ENCODE measurements around the gene METTL13. TPM values are rescaled to one million over a fixed set of nuclear protein-coding genes. Genes with fewer than 3 reads are reported as not detected.

Gene METTL13
- total and polyA plus RNA-seq, 8 donors = 5.2 to 16.6 (median 9.9) TPM

DNA sequence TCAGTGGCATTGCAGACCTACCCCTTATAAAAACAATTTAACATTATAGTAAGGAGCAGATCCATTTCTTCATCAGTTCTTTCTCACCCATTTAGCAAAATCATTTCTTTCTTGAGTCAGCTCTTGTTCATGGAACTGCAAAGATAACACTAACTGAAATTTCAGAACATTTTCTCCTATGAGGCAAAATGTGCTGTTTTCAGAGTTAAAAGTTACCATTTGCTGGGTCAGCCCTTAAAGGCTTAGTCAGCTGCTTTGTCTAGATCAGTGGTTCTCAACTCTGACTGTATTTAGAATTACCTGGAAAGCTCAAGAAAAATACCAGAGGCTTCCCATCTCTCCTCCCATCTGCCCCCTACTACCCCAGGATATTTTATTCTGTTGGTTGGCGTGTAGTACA is 12.2 kb downstream of the METTL13 start:
- no peak for ATAC-seq
- H3K27ac ChIP-seq = no peak overlapping the region
- no peak for FAIRE-seq
- no peak for DNase-seq
- TF ChIP-seq, protein P1, sequence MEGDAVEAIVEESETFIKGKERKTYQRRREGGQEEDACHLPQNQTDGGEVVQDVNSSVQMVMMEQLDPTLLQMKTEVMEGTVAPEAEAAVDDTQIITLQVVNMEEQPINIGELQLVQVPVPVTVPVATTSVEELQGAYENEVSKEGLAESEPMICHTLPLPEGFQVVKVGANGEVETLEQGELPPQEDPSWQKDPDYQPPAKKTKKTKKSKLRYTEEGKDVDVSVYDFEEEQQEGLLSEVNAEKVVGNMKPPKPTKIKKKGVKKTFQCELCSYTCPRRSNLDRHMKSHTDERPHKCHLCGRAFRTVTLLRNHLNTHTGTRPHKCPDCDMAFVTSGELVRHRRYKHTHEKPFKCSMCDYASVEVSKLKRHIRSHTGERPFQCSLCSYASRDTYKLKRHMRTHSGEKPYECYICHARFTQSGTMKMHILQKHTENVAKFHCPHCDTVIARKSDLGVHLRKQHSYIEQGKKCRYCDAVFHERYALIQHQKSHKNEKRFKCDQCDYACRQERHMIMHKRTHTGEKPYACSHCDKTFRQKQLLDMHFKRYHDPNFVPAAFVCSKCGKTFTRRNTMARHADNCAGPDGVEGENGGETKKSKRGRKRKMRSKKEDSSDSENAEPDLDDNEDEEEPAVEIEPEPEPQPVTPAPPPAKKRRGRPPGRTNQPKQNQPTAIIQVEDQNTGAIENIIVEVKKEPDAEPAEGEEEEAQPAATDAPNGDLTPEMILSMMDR (IDR thresholded peaks at IDR 0.05) = no peak
- WGBS, 2 donors = 95 to 96% methylated on average over 1 of the region's 1 CpG
- H3K4me1 ChIP-seq = no peaks in the 10 kb centered on the region
- no peak overlapping the region for H3K4me3 ChIP-seq
- no peaks in the 10 kb centered on the region for H3K27me3 ChIP-seq
- intact Hi-C loops (cut with DNase I) = no loop called here
- H3K9me3 ChIP-seq = no peaks in the 10 kb centered on the region
- peaks cover 3 to 75% (median 5%) of the 10 kb centered on the region in 3 donors for H3K36me3 ChIP-seq

DNA sequence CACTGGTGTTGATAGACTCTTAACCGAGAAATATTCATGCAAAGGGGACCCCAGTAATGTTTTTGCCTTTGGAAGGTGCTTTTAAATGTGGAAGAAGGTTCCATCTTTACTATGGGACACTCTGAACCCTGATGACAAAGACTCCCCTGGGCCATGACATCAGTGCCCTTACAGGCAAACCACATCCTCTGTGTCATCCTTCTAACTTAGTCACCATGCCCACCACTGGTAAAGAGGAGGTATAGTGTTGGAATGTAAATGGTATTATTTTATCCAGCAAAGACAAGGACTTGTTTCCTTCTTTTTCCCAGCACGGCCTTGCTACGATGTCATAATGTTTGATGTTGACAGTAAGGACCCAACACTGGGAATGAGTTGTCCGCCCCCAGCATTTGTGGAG is 12.6 kb downstream of the METTL13 start:
- no peak overlapping the region for H3K27ac ChIP-seq
- no peak for FAIRE-seq
- WGBS, 2 donors = 89 to 94% methylated on average over 4 of the region's 4 CpGs
- no peak overlapping the region for H3K4me3 ChIP-seq
- H3K36me3 ChIP-seq = peaks cover 3 to 71% (median 5%) of the 10 kb centered on the region in 3 donors
- intact Hi-C loops (cut with DNase I) = no loop called here
- no peaks in the 10 kb centered on the region for H3K9me3 ChIP-seq
- no peaks in the 10 kb centered on the region for H3K27me3 ChIP-seq
- no peaks in the 10 kb centered on the region for H3K4me1 ChIP-seq
- ATAC-seq = no peak
- DNase-seq = no peak
- TF ChIP-seq, protein P1 (IDR thresholded peaks at IDR 0.05) = no peak

DNA sequence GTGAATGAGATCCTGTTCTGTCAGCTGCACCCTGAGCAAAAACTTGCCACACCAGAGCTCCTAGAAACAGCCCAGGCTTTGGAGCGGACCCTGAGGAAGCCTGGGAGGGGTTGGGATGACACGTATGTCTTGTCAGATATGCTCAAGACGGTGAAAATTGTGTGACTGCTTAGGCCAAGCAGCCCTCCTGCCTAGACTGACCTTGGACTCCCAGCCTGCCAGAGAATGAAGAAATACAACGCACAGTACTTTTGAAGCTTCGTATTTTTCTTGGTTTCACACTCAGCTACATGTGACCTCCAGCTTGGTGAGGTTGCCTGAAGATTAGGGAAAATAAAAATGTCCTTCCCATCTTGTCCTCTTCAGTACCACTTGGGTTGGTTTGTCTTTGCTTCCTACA is 15.1 kb downstream of the METTL13 start:
- intact Hi-C loops (cut with DNase I) = no loop called here
- Histone ChIP-seq H3K27me3 (no peaks in the 10 kb centered on the region), H3K4me1 (no peaks in the 10 kb centered on the region), H3K4me3 (no peak overlapping the region), H3K36me3 (peaks cover 3 to 56% (median 5%) of the 10 kb centered on the region in 3 donors), H3K9me3 (no peaks in the 10 kb centered on the region), H3K27ac (no peak overlapping the region)
- 76 to 77% methylated on average over 5 of the region's 5 CpGs for WGBS, 2 donors
- TF ChIP-seq, protein P1 (IDR thresholded peaks at IDR 0.05) = no peak
- ATAC-seq (no peak), DNase-seq (no peak), FAIRE-seq (no peak)

DNA sequence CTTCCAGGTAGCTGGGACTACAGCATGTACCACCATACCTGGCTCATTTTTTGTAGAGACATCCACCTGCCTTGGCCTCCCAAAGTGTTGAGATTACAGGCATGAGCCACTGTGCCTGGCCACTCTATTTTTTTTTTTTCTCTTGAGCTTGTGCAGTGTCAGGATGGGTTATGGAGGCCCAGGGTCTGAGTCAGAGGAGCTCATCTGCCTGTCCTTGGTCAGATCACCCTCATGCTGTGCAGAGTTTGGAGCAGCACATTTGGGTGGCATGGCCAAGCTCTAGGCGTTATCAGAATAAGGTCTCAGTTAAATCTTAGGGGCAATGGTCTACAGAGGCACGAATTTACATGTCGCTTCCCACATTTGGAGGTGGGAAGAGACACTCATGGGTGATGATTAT is 16.9 kb downstream of the METTL13 start:
- H3K36me3 ChIP-seq = peaks cover 0 to 40% (median 0%) of the 10 kb centered on the region in 3 donors
- ATAC-seq (no peak), DNase-seq (no peak), FAIRE-seq (no peak)
- intact Hi-C loops (cut with DNase I) = no loop called here
- 83 to 94% methylated on average over 3 of the region's 3 CpGs for WGBS, 2 donors
- H3K4me3 ChIP-seq = no peak overlapping the region
- no peaks in the 10 kb centered on the region for H3K4me1 ChIP-seq
- H3K27me3 ChIP-seq = no peaks in the 10 kb centered on the region
- TF ChIP-seq, protein P1 (IDR thresholded peaks at IDR 0.05) = no peak
- H3K9me3 ChIP-seq = no peaks in the 10 kb centered on the region
- no peak overlapping the region for H3K27ac ChIP-seq

DNA sequence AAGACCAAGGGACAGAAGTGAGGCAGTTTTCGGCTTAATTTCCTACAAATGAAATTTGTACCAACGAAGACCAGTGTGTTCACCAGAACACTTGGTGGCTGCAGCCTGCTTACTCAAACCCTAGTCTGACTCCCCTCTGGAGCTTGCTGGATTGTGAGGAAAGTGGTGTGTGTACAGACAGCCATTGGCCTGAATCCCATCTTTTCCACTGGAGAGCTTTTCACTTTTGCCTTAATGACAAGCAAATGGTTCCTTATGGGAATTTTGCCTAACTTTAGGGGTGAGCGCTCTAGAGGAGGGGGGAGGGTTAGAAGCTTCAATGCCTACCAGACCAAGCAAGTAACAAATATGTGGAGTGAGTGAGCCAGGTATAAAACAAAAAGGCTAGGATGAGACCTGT is 17.3 kb downstream of the METTL13 start:
- no peak overlapping the region for H3K27ac ChIP-seq
- peaks cover 0 to 35% (median 0%) of the 10 kb centered on the region in 3 donors for H3K36me3 ChIP-seq
- DNase-seq = no peak
- FAIRE-seq = no peak
- no peak overlapping the region for H3K4me3 ChIP-seq
- no peaks in the 10 kb centered on the region for H3K27me3 ChIP-seq
- intact Hi-C loops (cut with DNase I) = no loop called here
- H3K9me3 ChIP-seq = no peaks in the 10 kb centered on the region
- no peak for ATAC-seq
- no peaks in the 10 kb centered on the region for H3K4me1 ChIP-seq
- TF ChIP-seq, protein P1 (IDR thresholded peaks at IDR 0.05) = no peak
- WGBS, 2 donors = 86 to 90% methylated on average over 3 of the region's 3 CpGs

Measured in pancreas (tissue), 10 donors.